ENCODE data around the gene NENF. TPM values are rescaled to one million over a fixed set of nuclear protein-coding genes. Genes with fewer than 3 reads are reported as not detected.
A peak's percentile ranks its signal among the peaks of the same experiment; 100 is the strongest.

The NENF gene
- polyA plus RNA-seq, 4 donors, result 17.7 to 62.6 (median 40.0) TPM

GRCh38 chr1:212421165-212421564 is 11.6 kb upstream of the NENF start:
- no peak for FAIRE-seq
- no peaks in the 10 kb centered on the region for H3K27me3 ChIP-seq (ENCODE audit: control insufficient read depth in 3 of 3, insufficient read depth in 3 of 3, low read length in 3 of 3)
- H3K9me3 ChIP-seq (ENCODE audit: control insufficient read depth in 2 of 2, insufficient read depth in 1 of 2, low read depth in 1 of 2, low read length in 1 of 2), result no peaks in the 10 kb centered on the region
- WGBS, 3 donors, result 76 to 84% (median 79%) methylated on average over 2 of the region's 2 CpGs
- H3K4me3 ChIP-seq (ENCODE audit: low read depth in 1 of 3, low read length in 3 of 3), result no peak overlapping the region
- DNase-seq, result no peak
- H3K4me1 ChIP-seq (ENCODE audit: control insufficient read depth in 3 of 3, insufficient read depth in 2 of 3, low read depth in 1 of 3, low read length in 2 of 3), result peaks cover 0 to 2% (median 0%) of the 10 kb centered on the region in 3 donors
- no peaks in the 10 kb centered on the region for H3K36me3 ChIP-seq (ENCODE audit: control insufficient read depth in 3 of 3, insufficient read depth in 2 of 3, low read depth in 1 of 3, low read length in 3 of 3)
- H3K27ac ChIP-seq (ENCODE audit: low read depth in 1 of 3, low read length in 2 of 3), result no peak overlapping the region

DNA sequence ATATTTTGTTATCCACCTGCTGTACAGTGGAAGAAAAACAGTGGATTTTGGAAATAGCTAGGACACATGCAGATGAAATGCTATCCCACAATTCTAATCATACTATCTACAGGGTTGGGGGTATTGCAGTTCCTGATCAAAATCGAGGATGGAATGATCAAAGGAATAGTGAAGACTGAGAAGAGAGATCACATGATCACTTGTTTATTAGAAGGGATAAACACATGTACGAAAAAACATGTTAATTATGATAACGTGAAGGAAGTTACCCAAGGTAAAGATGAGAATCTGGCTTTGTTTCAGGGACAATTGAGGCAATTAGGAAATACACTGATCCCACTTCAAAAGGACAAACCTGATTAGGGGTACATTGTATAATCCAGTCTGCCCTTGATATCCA is 8.8 kb upstream of the NENF start:
- Histone ChIP-seq H3K4me3 (ENCODE audit: low read depth in 1 of 3, low read length in 3 of 3) (no peak overlapping the region), H3K27me3 (ENCODE audit: control insufficient read depth in 3 of 3, insufficient read depth in 3 of 3, low read length in 3 of 3) (no peaks in the 10 kb centered on the region), H3K9me3 (ENCODE audit: control insufficient read depth in 2 of 2, insufficient read depth in 1 of 2, low read depth in 1 of 2, low read length in 1 of 2) (no peaks in the 10 kb centered on the region), H3K4me1 (ENCODE audit: control insufficient read depth in 3 of 3, insufficient read depth in 2 of 3, low read depth in 1 of 3, low read length in 2 of 3) (no peaks in the 10 kb centered on the region), H3K36me3 (ENCODE audit: control insufficient read depth in 3 of 3, insufficient read depth in 2 of 3, low read depth in 1 of 3, low read length in 3 of 3) (no peaks in the 10 kb centered on the region), H3K27ac (ENCODE audit: low read depth in 1 of 3, low read length in 2 of 3) (no peak overlapping the region)
- WGBS, 3 donors, result 53 to 65% (median 58%) methylated on average over 3 of the region's 3 CpGs
- DNase-seq (no peak), FAIRE-seq (no peak)

- DNase-seq (no peak), FAIRE-seq (no peak)
- Histone ChIP-seq H3K4me1 (ENCODE audit: control insufficient read depth in 3 of 3, insufficient read depth in 2 of 3, low read depth in 1 of 3, low read length in 2 of 3) (peaks cover 3 to 14% (median 11%) of the 10 kb centered on the region in 3 donors), H3K27me3 (ENCODE audit: control insufficient read depth in 3 of 3, insufficient read depth in 3 of 3, low read length in 3 of 3) (no peaks in the 10 kb centered on the region), H3K4me3 (ENCODE audit: low read depth in 1 of 3, low read length in 3 of 3) (no peak overlapping the region), H3K9me3 (ENCODE audit: control insufficient read depth in 2 of 2, insufficient read depth in 1 of 2, low read depth in 1 of 2, low read length in 1 of 2) (no peaks in the 10 kb centered on the region), H3K27ac (ENCODE audit: low read depth in 1 of 3, low read length in 2 of 3) (no peak overlapping the region), H3K36me3 (ENCODE audit: control insufficient read depth in 3 of 3, insufficient read depth in 2 of 3, low read depth in 1 of 3, low read length in 3 of 3) (no peaks in the 10 kb centered on the region)
- WGBS, 3 donors, result 65 to 69% (median 69%) methylated on average over 5 of the region's 5 CpGs
Measured at GRCh38 chr1:212428496-212428895, 4.2 kb upstream of the NENF start.

- peaks cover 0 to 2% (median 0%) of the 10 kb centered on the region in 3 donors for H3K36me3 ChIP-seq (ENCODE audit: control insufficient read depth in 3 of 3, insufficient read depth in 2 of 3, low read depth in 1 of 3, low read length in 3 of 3)
- peak overlapping the region in 1 of 3 donors; percentile 31 for H3K27ac ChIP-seq (ENCODE audit: low read depth in 1 of 3, low read length in 2 of 3)
- no peaks in the 10 kb centered on the region for H3K9me3 ChIP-seq (ENCODE audit: control insufficient read depth in 2 of 2, insufficient read depth in 1 of 2, low read depth in 1 of 2, low read length in 1 of 2)
- no peak for FAIRE-seq
- WGBS, 3 donors, result 56 to 67% (median 66%) methylated on average over 2 of the region's 2 CpGs
- DNase-seq, result no peak
- no peak overlapping the region for H3K4me3 ChIP-seq (ENCODE audit: low read depth in 1 of 3, low read length in 3 of 3)
- no peaks in the 10 kb centered on the region for H3K27me3 ChIP-seq (ENCODE audit: control insufficient read depth in 3 of 3, insufficient read depth in 3 of 3, low read length in 3 of 3)
- H3K4me1 ChIP-seq (ENCODE audit: control insufficient read depth in 3 of 3, insufficient read depth in 2 of 3, low read depth in 1 of 3, low read length in 2 of 3), result peaks cover 3 to 19% (median 16%) of the 10 kb centered on the region in 3 donors
Measured at GRCh38 chr1:212430416-212430815, 2.3 kb upstream of the NENF start.

DNA sequence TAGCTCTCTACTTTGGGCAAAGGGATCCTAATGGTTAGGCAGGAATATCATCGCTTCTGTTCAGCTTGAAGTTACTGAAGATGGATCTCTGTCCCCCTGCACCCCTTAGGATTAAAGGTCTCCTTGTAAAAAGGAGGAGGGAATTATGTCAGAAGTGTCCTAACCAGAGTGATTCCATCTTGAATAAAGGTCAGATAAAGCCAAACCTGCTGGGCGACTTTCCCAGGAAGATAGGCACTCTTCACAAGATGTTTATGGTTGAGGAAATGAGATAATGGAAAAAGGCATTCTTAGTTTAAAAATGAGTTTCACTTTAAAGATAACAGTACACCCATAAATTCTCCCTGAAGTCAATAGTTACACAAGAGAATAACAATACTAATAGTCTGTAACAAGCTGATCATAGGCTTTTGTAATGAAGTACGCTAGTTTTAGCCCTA is 1.7 kb upstream of the NENF start:
- no peak for FAIRE-seq
- 19 to 50% (median 39%) methylated on average over 3 of the region's 3 CpGs for WGBS, 3 donors
- H3K4me3 ChIP-seq (ENCODE audit: low read depth in 1 of 3, low read length in 3 of 3), result no peak overlapping the region

DNA sequence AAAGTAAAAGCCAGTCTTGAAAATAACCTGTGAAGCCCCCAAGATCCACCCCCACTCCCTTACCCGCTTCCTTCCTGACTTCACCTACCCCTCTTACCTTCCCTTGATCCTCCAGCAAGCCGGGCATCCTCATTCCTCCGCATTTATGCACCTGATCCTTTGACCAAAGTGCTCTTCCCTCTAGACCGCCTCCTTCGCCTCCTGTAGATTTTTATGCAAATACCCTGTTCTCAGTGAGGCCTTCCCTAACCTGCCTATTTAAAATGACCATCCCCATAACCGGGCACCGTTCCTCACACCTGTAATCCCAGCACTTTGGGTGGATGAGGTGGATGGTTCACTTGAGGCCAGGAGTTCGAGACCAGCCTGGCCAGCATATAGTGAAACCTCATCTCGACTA is 1.1 kb upstream of the NENF start:
- H3K9me3 ChIP-seq (ENCODE audit: control insufficient read depth in 2 of 2, insufficient read depth in 1 of 2, low read depth in 1 of 2, low read length in 1 of 2), result no peaks in the 10 kb centered on the region
- DNase-seq, result peak in 1 of 2 donors; percentile 39
- H3K27me3 ChIP-seq (ENCODE audit: control insufficient read depth in 3 of 3, insufficient read depth in 3 of 3, low read length in 3 of 3), result no peaks in the 10 kb centered on the region
- FAIRE-seq, result no peak
- H3K27ac ChIP-seq (ENCODE audit: low read depth in 1 of 3, low read length in 2 of 3), result peak overlapping the region in 2 of 3 donors; percentile 33 to 76
- WGBS, 3 donors, result 43 to 72% (median 58%) methylated on average over 9 of the region's 9 CpGs
- no peak overlapping the region for H3K4me3 ChIP-seq (ENCODE audit: low read depth in 1 of 3, low read length in 3 of 3)
- H3K36me3 ChIP-seq (ENCODE audit: control insufficient read depth in 3 of 3, insufficient read depth in 2 of 3, low read depth in 1 of 3, low read length in 3 of 3), result peaks cover 0 to 4% (median 0%) of the 10 kb centered on the region in 3 donors
- H3K4me1 ChIP-seq (ENCODE audit: control insufficient read depth in 3 of 3, insufficient read depth in 2 of 3, low read depth in 1 of 3, low read length in 2 of 3), result peaks cover 3 to 19% (median 16%) of the 10 kb centered on the region in 3 donors

More for the DNA sequence above, 1.7 kb upstream of the NENF start:
- Histone ChIP-seq H3K4me1 (ENCODE audit: control insufficient read depth in 3 of 3, insufficient read depth in 2 of 3, low read depth in 1 of 3, low read length in 2 of 3) (peaks cover 3 to 19% (median 16%) of the 10 kb centered on the region in 3 donors), H3K27ac (ENCODE audit: low read depth in 1 of 3, low read length in 2 of 3) (peak overlapping the region in 1 of 3 donors; percentile 76), H3K9me3 (ENCODE audit: control insufficient read depth in 2 of 2, insufficient read depth in 1 of 2, low read depth in 1 of 2, low read length in 1 of 2) (no peaks in the 10 kb centered on the region), H3K27me3 (ENCODE audit: control insufficient read depth in 3 of 3, insufficient read depth in 3 of 3, low read length in 3 of 3) (no peaks in the 10 kb centered on the region), H3K36me3 (ENCODE audit: control insufficient read depth in 3 of 3, insufficient read depth in 2 of 3, low read depth in 1 of 3, low read length in 3 of 3) (peaks cover 0 to 4% (median 0%) of the 10 kb centered on the region in 3 donors)
- peak; percentile 78 to 93 for DNase-seq

GRCh38 chr1:212432272-212432660 is 454 bp upstream of the NENF start:
- peak overlapping the region in 1 of 3 donors; percentile 14 for H3K27ac ChIP-seq (ENCODE audit: low read depth in 1 of 3, low read length in 2 of 3)
- peak overlapping the region; percentile 30 to 97 (median 73) for H3K4me3 ChIP-seq (ENCODE audit: low read depth in 1 of 3, low read length in 3 of 3)
- H3K4me1 ChIP-seq (ENCODE audit: control insufficient read depth in 3 of 3, insufficient read depth in 2 of 3, low read depth in 1 of 3, low read length in 2 of 3), result peaks cover 3 to 19% (median 16%) of the 10 kb centered on the region in 3 donors
- no peaks in the 10 kb centered on the region for H3K27me3 ChIP-seq (ENCODE audit: control insufficient read depth in 3 of 3, insufficient read depth in 3 of 3, low read length in 3 of 3)
- H3K36me3 ChIP-seq (ENCODE audit: control insufficient read depth in 3 of 3, insufficient read depth in 2 of 3, low read depth in 1 of 3, low read length in 3 of 3), result peaks cover 0 to 4% (median 0%) of the 10 kb centered on the region in 3 donors
- FAIRE-seq (no peak), DNase-seq (no peak)
- H3K9me3 ChIP-seq (ENCODE audit: control insufficient read depth in 2 of 2, insufficient read depth in 1 of 2, low read depth in 1 of 2, low read length in 1 of 2), result no peaks in the 10 kb centered on the region
- 10 to 31% (median 22%) methylated on average over 5 of the region's 5 CpGs for WGBS, 3 donors

DNA sequence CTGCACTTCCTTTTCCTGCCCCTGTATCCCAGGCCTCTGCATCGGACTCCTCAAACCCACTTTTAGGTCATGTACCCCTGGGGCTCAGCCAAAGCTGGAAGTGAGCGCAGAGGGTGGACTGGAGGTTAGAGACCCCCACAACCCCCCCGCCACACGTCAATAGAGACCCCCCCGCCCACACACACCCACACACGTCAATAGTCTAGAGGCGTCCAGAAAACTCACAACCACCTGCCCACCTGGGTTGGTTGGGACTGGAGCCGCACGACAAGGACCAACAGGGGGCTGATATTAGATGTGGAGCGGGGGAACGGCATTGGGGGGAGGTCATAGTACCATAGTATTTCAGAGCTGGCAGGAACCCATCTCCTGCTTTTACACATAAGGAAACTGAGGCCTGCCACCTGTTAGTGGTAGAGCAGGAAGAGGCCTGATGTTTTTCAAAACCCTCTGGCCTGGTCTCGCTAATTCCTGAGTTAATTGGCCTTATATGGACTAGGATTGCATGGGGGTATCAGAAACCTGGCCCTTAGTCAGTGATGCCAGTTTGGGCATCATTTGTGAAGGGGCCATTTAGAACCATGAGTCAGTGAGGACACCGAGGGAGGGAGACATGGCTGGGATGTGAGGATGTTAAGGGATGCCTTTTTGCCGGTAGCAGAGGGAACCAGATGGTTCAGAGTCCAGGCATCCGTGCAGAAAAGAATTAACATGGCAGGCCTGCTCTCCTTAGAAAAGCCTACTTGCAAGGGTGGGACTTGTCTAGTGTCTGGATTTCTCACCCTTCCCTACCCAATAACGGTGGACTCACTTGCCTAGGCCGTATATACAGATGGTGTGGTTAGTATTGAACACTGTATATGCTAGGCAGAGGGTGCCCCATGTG is 1.1 kb downstream of the NENF start:
- H3K4me3 ChIP-seq (ENCODE audit: low read depth in 1 of 3, low read length in 3 of 3), result peak overlapping the region; percentile 52 to 97 (median 73)
- WGBS, 3 donors, result 49 to 57% (median 56%) methylated on average over 17 of the region's 17 CpGs
- no peak for DNase-seq
- no peak for FAIRE-seq
- no peaks in the 10 kb centered on the region for H3K9me3 ChIP-seq (ENCODE audit: control insufficient read depth in 2 of 2, insufficient read depth in 1 of 2, low read depth in 1 of 2, low read length in 1 of 2)
- peaks cover 0 to 4% (median 0%) of the 10 kb centered on the region in 3 donors for H3K36me3 ChIP-seq (ENCODE audit: control insufficient read depth in 3 of 3, insufficient read depth in 2 of 3, low read depth in 1 of 3, low read length in 3 of 3)
- H3K27ac ChIP-seq (ENCODE audit: low read depth in 1 of 3, low read length in 2 of 3), result no peak overlapping the region
- no peaks in the 10 kb centered on the region for H3K27me3 ChIP-seq (ENCODE audit: control insufficient read depth in 3 of 3, insufficient read depth in 3 of 3, low read length in 3 of 3)
- peaks cover 3 to 22% (median 16%) of the 10 kb centered on the region in 3 donors for H3K4me1 ChIP-seq (ENCODE audit: control insufficient read depth in 3 of 3, insufficient read depth in 2 of 3, low read depth in 1 of 3, low read length in 2 of 3)

Measured in small intestine (tissue), 7 donors.